PC-9 (cell line): Measurements from ENCODE around the gene TCEANC.

ENCODE experiments used
- CTCF ChIP-seq: fragments of 200-600 bp; sonication (generic); conservative IDR thresholded peaks from 2 replicates; pipeline ENCODE4 v1.6.1; 2017; ENCODE audit warnings: mixed run types, antibody characterized with exemption, mild to moderate bottlenecking, moderate library complexity
- EZH2 ChIP-seq: fragments of 200-600 bp; sonication (generic); IDR thresholded peaks from 2 replicates; pipeline ENCODE4 v1.8.0; 2017; ENCODE audit warnings: antibody characterized with exemption, low read depth

- TF ChIP-seq CTCF, result no peak
- no peak for TF ChIP-seq EZH2
Observed at GRCh38 chrX:13698432-13698831, 45.5 kb downstream of the TCEANC start.
